ENCODE results near the gene RAB3B.

GRCh38 chr1:51875291-51875772 is 115.2 kb downstream of the RAB3B start:
- no peak for TF ChIP-seq RCOR1 (IDR thresholded peaks at IDR 0.05; ENCODE audit: insufficient replicate concordance, low read length)
- no peak for TF ChIP-seq CTCF (conservative IDR thresholded peaks at IDR 0.05; ENCODE audit: low read depth, low read length)
- TF ChIP-seq CEBPB (IDR thresholded peaks at IDR 0.05; ENCODE audit: low read depth, low read length) = no peak
- no peak for TF ChIP-seq SMC3 (IDR thresholded peaks at IDR 0.05; ENCODE audit: low read depth, low read length)
- TF ChIP-seq, protein P1, sequence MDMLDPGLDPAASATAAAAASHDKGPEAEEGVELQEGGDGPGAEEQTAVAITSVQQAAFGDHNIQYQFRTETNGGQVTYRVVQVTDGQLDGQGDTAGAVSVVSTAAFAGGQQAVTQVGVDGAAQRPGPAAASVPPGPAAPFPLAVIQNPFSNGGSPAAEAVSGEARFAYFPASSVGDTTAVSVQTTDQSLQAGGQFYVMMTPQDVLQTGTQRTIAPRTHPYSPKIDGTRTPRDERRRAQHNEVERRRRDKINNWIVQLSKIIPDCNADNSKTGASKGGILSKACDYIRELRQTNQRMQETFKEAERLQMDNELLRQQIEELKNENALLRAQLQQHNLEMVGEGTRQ (IDR thresholded peaks at IDR 0.05; ENCODE audit: low read depth, low read length) = no peak

All from IMR-90 (cell line).